Subcutaneous adipose tissue (tissue), 4 donors: ENCODE results near the gene FBXW9. TPM values are rescaled to one million over a fixed set of nuclear protein-coding genes. Genes with fewer than 3 reads are reported as not detected.

Experiments
- total RNA-seq, 4 donors: library from RNA; depleted of rRNA; stranded (reverse); fragments of >200 nt; gene quantifications; one replicate each; pipeline ENCODE4 v1.1.0, GENCODE V29; 2016
- TF ChIP-seq, protein P1 (sequence below): fragments of 450-650 bp; IDR thresholded peaks from one replicate; pipeline ENCODE4 v1.5.1; 2016; ENCODE audit warnings: low read depth, mild to moderate bottlenecking, control low read depth, antibody characterized with exemption, moderate library complexity

The FBXW9 gene
- 1 to 10 TPM; 2.6 to 3.7 (median 2.7) TPM for total RNA-seq

DNA sequence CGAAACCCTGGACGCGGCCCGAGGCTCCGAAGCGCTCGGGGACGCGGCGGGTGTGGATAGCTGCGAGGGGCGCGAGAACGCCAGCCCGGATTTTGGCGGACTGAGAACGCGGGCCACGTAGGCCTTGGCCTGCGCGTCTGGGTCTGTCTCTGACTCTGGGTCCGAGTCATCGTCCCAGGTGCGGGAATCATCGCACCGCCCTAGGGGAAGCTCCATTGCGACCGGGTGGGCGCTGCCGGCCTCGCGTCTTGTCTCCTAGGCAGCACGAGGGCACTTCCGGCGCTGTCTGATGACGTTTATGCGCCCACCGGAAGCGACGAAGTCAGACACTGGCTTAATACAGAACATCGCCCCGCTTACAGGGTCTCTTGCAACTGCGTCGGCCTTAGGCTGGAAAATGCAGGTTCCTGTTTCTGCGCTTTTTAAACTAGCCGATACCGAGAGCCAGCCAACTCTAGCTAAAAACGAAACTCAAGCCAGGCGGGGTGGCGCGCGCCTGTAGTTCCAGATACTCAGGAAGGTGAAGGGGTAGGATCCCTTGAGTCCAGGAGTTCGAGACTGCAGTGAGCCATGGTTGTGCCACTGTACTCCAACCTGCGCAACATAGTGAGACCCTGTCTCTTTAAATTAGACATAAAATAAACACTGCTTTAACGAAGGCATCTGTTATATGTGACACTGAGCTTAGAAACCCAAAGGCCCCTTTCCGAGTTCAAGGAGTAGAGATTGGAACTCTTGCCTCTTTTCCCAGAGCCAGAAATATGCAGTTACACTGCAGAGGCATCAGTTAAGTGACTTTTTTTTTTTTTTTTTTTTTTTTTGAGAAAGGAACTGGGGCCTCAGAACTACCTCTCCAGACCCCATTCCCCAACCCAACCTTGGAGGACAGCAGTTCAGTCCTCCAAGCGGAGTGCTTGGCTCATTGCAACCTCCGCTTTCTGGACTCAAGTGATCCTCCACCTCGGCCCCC is at the start of gene FBXW9:
Gene FBXW9 (minus strand): TSS at position 266 of the 970 bp plus-strand sequence. CDS start 50 bp downstream, at position 216.
- TF ChIP-seq, protein P1, sequence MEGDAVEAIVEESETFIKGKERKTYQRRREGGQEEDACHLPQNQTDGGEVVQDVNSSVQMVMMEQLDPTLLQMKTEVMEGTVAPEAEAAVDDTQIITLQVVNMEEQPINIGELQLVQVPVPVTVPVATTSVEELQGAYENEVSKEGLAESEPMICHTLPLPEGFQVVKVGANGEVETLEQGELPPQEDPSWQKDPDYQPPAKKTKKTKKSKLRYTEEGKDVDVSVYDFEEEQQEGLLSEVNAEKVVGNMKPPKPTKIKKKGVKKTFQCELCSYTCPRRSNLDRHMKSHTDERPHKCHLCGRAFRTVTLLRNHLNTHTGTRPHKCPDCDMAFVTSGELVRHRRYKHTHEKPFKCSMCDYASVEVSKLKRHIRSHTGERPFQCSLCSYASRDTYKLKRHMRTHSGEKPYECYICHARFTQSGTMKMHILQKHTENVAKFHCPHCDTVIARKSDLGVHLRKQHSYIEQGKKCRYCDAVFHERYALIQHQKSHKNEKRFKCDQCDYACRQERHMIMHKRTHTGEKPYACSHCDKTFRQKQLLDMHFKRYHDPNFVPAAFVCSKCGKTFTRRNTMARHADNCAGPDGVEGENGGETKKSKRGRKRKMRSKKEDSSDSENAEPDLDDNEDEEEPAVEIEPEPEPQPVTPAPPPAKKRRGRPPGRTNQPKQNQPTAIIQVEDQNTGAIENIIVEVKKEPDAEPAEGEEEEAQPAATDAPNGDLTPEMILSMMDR, result no peak

DNA sequence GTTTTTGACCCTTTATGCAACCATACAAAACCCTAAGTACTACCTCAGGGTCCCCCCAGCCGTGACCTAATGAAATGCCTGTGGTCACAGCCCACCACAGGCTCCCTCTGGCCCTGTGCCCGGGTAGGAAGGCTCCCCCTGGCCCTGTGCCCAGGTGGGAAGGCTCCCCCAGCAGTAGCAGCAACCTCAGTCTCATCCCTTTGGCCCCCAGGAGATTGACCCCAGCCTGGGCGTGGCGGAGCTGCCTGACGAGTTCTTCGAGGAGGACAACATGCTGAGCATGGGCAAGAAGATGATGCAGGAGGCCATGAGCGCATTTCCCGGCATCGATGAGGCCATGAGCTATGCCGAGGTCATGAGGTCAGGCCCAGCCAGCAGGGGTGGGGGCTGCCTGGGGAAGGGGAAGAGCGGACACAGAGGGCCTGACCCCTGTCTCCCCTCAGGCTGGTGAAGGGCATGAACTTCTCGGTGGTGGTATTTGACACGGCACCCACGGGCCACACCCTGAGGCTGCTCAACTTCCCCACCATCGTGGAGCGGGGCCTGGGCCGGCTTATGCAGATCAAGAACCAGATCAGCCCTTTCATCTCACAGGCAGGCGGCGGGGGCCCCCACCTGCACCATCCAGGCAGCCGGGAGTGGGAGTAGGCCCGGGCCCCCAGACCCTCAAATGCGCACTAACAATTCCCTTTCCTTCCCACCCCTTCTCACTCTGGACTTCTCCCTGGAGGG is 48.9 kb upstream of the FBXW9 start:
- TF ChIP-seq, protein P1, result no peak

DNA sequence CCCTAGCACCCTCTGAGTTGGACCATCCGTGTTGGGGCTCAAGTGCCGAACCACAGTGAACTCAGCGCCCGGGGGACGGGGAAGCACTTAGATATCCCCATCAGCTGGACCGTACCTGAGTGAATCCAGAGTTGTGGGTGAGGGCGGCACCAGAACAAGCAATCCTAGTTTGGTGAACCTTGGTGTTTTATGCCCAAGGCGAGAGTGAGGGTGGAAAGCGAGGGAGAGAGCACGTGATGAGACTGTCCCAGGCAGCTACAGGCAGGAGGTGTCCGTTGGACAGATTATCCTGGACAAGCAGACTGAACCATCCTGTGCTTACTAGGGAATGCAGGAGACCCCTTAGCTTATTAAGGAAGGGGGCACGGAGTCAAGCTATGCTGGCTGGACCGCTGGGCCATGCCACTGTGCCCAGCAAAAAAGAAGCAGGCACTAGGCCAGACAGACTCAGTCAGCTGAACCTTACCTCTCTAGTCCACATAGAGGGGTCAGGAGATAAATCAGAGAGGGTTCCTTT is 41.5 kb upstream of the FBXW9 start:
- TF ChIP-seq, protein P1, result no peak

DNA sequence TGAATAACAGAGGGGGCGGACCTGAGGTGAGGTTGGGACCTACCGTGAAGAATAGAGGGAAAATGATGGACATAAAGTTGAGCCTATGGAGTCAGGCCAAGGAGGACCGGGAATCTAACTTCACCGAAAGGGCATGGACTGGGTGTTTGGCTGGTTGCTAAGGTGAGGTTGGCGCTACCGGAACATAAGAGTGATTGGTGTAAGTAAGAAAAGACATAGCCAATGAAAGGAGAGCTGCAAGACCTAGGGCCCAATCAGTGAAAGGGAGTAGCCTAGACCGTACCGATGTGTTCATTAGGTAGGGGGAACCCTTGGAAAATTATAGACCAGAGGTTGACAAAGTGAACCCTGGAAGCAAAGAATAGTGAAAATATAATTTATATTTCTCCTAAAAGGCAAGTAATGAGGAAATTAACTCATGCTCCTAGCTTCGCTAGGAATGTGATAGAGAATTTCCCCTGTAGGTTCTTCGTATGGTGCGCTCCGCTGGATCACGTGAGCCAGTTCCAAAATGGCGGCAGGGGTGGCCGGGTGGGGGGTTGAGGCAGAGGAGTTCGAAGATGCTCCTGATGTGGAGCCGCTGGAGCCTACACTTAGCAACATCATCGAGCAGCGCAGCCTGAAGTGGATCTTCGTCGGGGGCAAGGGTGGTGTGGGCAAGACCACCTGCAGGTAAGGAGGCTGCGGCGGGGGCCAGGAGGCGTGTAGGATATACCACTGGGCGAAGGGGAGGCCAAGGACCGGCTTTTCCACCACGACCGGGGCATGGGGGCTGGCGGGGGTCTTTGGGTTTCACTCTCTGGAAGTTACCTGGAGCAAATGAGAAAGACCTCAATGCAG is 40.8 kb upstream of the FBXW9 start, which contains the start of gene GET3:
Gene GET3 (plus strand): TSS at position 503 of the 840 bp plus-strand sequence. CDS start 9 bp downstream, at position 512.
- TF ChIP-seq, protein P1, result no peak

DNA sequence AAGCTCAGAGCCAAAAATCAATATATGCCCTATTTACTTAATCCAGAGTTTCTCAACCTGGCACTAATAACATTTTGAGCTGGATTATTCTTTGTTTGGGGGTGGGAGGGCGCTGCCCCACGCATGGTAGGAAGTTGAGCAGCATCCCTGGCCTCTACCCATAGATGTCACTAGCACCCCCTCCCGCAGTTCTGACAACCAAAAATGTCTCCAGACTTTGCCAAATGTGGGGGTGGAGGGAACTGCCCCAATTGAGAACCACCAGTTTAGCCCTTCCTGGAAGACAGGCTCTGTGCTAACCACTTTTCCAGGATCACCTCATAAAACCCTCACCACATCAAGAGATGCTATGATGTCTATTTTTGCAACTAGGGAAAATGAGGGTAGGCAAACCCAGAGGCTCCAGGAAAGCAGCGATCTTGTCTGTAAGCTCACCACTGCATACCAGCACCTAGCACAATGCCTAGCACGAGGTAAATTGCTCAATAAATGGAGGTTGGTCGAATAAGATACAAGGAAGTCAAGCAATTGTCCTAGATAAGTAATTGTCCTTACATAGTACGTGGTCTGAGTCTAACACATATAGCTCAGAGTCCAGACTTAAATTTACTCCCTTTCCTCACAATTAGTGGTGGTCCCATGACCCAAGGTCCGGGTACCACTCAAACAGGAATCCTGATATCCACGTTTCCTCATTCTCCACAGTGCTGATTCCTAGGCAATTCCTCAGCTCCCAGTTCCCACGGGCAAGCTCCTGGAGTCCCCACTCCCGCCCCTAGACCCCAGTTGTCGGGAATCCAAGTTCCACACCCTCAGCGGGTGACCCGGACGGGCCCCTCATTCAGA is 37.2 kb upstream of the FBXW9 start:
- TF ChIP-seq, protein P1, result no peak

DNA sequence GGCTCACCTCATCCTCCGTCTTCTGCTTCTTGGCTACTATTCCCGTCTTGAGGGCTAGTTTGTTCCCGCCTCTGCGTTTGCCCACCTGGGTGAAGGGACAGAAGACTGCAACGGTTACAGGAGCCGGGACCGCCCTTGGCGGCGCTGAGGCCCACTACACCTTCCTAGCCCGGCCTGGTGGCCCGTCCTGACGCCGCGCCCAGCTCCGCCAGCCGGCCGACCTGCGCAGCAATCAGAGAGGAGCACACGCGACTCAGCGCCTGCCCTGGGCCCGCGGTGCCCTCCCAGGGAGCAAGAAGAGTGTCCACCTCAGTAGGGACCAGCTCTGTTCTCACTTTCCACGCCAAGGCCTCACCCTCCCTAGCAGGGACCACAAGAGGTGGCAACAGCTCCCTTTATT is 34.9 kb upstream of the FBXW9 start:
- TF ChIP-seq, protein P1, result no peak
